Lung (tissue), 12 donors: ENCODE data around the gene CHD6. TPM values are rescaled to one million over a fixed set of nuclear protein-coding genes. Genes with fewer than 3 reads are reported as not detected.

Experiments used
- ATAC-seq: fragments of 200-7000 bp; cut with Tn5 transposase; one replicate; pipeline ENCODE4 v1.9.1; 2020; ENCODE audit warnings: moderate number of reproducible peaks; ENCODE audit not compliant: insufficient read depth, low FRiP score
- DNase-seq, 3 donors: peaks; one replicate each; pipeline ENCODE4 v3.0.0-alpha.2; 2013 to 2017
- H3K27ac ChIP-seq, 2 donors: one replicate each; pipeline ENCODE4 v1.5.1; 2013; ENCODE audit warnings: mild to moderate bottlenecking in 2 of 2, moderate library complexity in 2 of 2, control low read depth in 1 of 2, inconsistent platforms in 1 of 2, low read depth in 1 of 2, low read length in 1 of 2
- H3K27me3 ChIP-seq, 3 donors: one replicate each; pipeline ENCODE4 v1.5.1; 2013; ENCODE audit warnings: low read length in 2 of 3; ENCODE audit not compliant: control insufficient read depth in 3 of 3, insufficient read depth in 3 of 3
- H3K36me3 ChIP-seq, 4 donors: one replicate each; pipeline ENCODE4 v1.5.1; 2013; ENCODE audit warnings: low read length in 4 of 4, mild to moderate bottlenecking in 1 of 4, moderate library complexity in 1 of 4; ENCODE audit not compliant: control insufficient read depth in 4 of 4, insufficient read depth in 4 of 4
- H3K4me1 ChIP-seq, 5 donors: one replicate each; pipeline ENCODE4 v1.5.1; 2013; ENCODE audit warnings: low read length in 5 of 5, mild to moderate bottlenecking in 2 of 5, moderate library complexity in 1 of 5; ENCODE audit not compliant: control insufficient read depth in 5 of 5, insufficient read depth in 5 of 5
- H3K4me3 ChIP-seq: one replicate; pipeline ENCODE4 v1.5.1; 2013; ENCODE audit warnings: mild to moderate bottlenecking, control low read depth, moderate library complexity
- H3K9ac ChIP-seq, 2 donors: one replicate each; pipeline ENCODE4 v1.5.1; 2013; ENCODE audit warnings: low read length in 2 of 2, control low read depth in 1 of 2; ENCODE audit not compliant: insufficient read depth in 1 of 2
- H3K9me3 ChIP-seq, 4 donors: one replicate each; pipeline ENCODE4 v1.5.1; 2013; ENCODE audit warnings: low read length in 3 of 4, mild to moderate bottlenecking in 1 of 4, moderate library complexity in 1 of 4; ENCODE audit not compliant: control insufficient read depth in 4 of 4, insufficient read depth in 3 of 4
- CTCF ChIP-seq: IDR thresholded peaks from 2 replicates; pipeline ENCODE4 v1.5.1; 2012; ENCODE audit warnings: mild to moderate bottlenecking; ENCODE audit errors: control extremely low read depth, extremely low read depth
- WGBS, 2 donors: extraction: QIAGEN DNeasy Blood & Tissue Kit; methylation state at CpG; one replicate each; pipeline ENCODE4 v1.1.7; 2013; 5-methylcytosine and 5-hydroxymethylcytosine counted together
- polyA plus RNA-seq, 2 donors: library from polyadenylated mRNA; stranded (reverse); fragments of 200-250 nt; gene quantifications; one replicate each; pipeline ENCODE4 v1.2.1, GENCODE V29; 2013
- total RNA-seq, 2 donors: library from RNA; depleted of rRNA in 1 of 2; stranded (reverse); fragments of >200 nt in 1 of 2; gene quantifications; one replicate each; pipeline ENCODE4 v1.2.1, GENCODE V29; 2014 to 2021
- donor health status: control.
- donor health status: control.
- donor health status: Bipolar disorder and iron deficiency.
- donor health status: healthy.
- donor health status: DM: yes; HTN: yes; CAD: no.

CHD6 gene
- total and polyA plus RNA-seq, 4 donors: 5.0 to 95.3 (median 21.0) TPM

- ATAC-seq: no peak
Measured at GRCh38 chr20:41575412-41575811, 42.8 kb downstream of the CHD6 start.

GRCh38 chr20:41574802-41575389, 43.3 kb downstream of the CHD6 start:
- H3K4me3 ChIP-seq: no peak overlapping the region
- no peaks in the 10 kb centered on the region for H3K27me3 ChIP-seq
- H3K27ac ChIP-seq: no peak overlapping the region
- ATAC-seq (no peak), DNase-seq (no peak)
- H3K4me1 ChIP-seq: peaks cover 4 to 45% (median 13%) of the 10 kb centered on the region in 5 donors
- no peak for TF ChIP-seq CTCF
- no peak overlapping the region for H3K9ac ChIP-seq
- H3K9me3 ChIP-seq: peaks cover 0 to 4% (median under 1%) of the 10 kb centered on the region in 4 donors
- WGBS, 2 donors: 94 to 95% methylated on average over 7 of the region's 7 CpGs
- H3K36me3 ChIP-seq: no peaks in the 10 kb centered on the region

More at GRCh38 chr20:41575412-41575811, 42.8 kb downstream of the CHD6 start:
- Histone ChIP-seq H3K36me3 (no peaks in the 10 kb centered on the region), H3K9me3 (peaks cover 0 to 4% (median under 1%) of the 10 kb centered on the region in 4 donors), H3K4me1 (peaks cover 4 to 46% (median 13%) of the 10 kb centered on the region in 5 donors), H3K27me3 (no peaks in the 10 kb centered on the region), H3K4me3 (no peak overlapping the region), H3K27ac (no peak overlapping the region), H3K9ac (no peak overlapping the region)
- DNase-seq: no peak
- TF ChIP-seq CTCF: no peak
- WGBS, 2 donors: 94 to 98% methylated on average over 3 of the region's 3 CpGs

GRCh38 chr20:41573955-41574354, 44.2 kb downstream of the CHD6 start:
- DNase-seq (no peak), ATAC-seq (no peak)
- no peaks in the 10 kb centered on the region for H3K27me3 ChIP-seq
- peaks cover 0 to 4% (median under 1%) of the 10 kb centered on the region in 4 donors for H3K9me3 ChIP-seq
- H3K36me3 ChIP-seq: no peaks in the 10 kb centered on the region
- H3K4me1 ChIP-seq: peaks cover 4 to 44% (median 8%) of the 10 kb centered on the region in 5 donors
- no peak for TF ChIP-seq CTCF
- H3K27ac ChIP-seq: no peak overlapping the region
- no peak overlapping the region for H3K4me3 ChIP-seq
- WGBS, 2 donors: 41 to 45% methylated on average over 2 of the region's 2 CpGs
- no peak overlapping the region for H3K9ac ChIP-seq
